Sigmoid colon (tissue), 3 donors: Measurements from ENCODE around the gene NUP160.

Source experiments
- CTCF ChIP-seq, 4 experiments: fragments of 450-650 bp in 3 of 4; fragments of 200-600 bp in 1 of 4; IDR thresholded peaks; one replicate each; pipeline ENCODE4 v1.5.1; 2016 to 2019; ENCODE audit warnings: antibody characterized with exemption in 4 of 4, mild to moderate bottlenecking in 3 of 4, moderate library complexity in 2 of 4
- POLR2A ChIP-seq, 2 donors: fragments of 450-650 bp; IDR thresholded peaks; one replicate each; pipeline ENCODE4 v1.6.1; 2016; ENCODE audit warnings: antibody characterized with exemption in 2 of 2, mild to moderate bottlenecking in 2 of 2, moderate library complexity in 2 of 2

- TF ChIP-seq CTCF (IDR thresholded peaks at IDR 0.05) (no peak), POLR2A (IDR thresholded peaks at IDR 0.05) (no peak)
These were observed 47.4 kb downstream of the NUP160 start for GRCh38 chr11:47800759-47801158.
